Effector memory CD4-positive, alpha-beta T cell (primary cell): ENCODE results near the gene SYNE3.

Experiments used
- DNase-seq, 3 donors: peaks; one replicate each; pipeline ENCODE4 v3.0.0-alpha.2; 2020
- H3K27ac ChIP-seq: 2 replicates; pipeline ENCODE4 v1.7.0; 2013; ENCODE audit warnings: mild to moderate bottlenecking, low read length, moderate library complexity; ENCODE audit not compliant: insufficient read depth, poor library complexity, severe bottlenecking
- H3K27me3 ChIP-seq: replicated peaks from 2 replicates; pipeline ENCODE4 v1.7.0; 2013; ENCODE audit warnings: mild to moderate bottlenecking, low read length; ENCODE audit not compliant: insufficient read depth, control insufficient read depth, poor library complexity, severe bottlenecking
- H3K36me3 ChIP-seq: 2 replicates; pipeline ENCODE4 v1.7.0; 2013; ENCODE audit warnings: mild to moderate bottlenecking, low read length, moderate library complexity; ENCODE audit not compliant: control insufficient read depth, insufficient read depth
- H3K4me1 ChIP-seq: 2 replicates; pipeline ENCODE4 v1.7.0; 2013; ENCODE audit warnings: low read length, mild to moderate bottlenecking; ENCODE audit not compliant: control insufficient read depth, insufficient read depth, poor library complexity, severe bottlenecking
- H3K4me3 ChIP-seq: 2 replicates; pipeline ENCODE4 v1.7.0; 2013; ENCODE audit warnings: low read length, low read depth, mild to moderate bottlenecking; ENCODE audit not compliant: insufficient read depth, poor library complexity, severe bottlenecking
- H3K9me3 ChIP-seq: 2 replicates; pipeline ENCODE4 v1.7.0; 2013; ENCODE audit warnings: mild to moderate bottlenecking, low read length, moderate library complexity; ENCODE audit not compliant: control insufficient read depth

Gene SYNE3

GRCh38 chr14:95481391-95482022 is 34.9 kb downstream of the SYNE3 start:
- no peak for DNase-seq
- peaks cover 7% of the 10 kb centered on the region for H3K36me3 ChIP-seq
- no peaks in the 10 kb centered on the region for H3K27me3 ChIP-seq
- peaks cover 32% of the 10 kb centered on the region for H3K4me1 ChIP-seq
- H3K9me3 ChIP-seq, result no peaks in the 10 kb centered on the region
- H3K27ac ChIP-seq, result peak overlapping the region; percentile 73
- no peak overlapping the region for H3K4me3 ChIP-seq

GRCh38 chr14:95480887-95481226 is 35.6 kb downstream of the SYNE3 start:
- Histone ChIP-seq H3K9me3 (no peaks in the 10 kb centered on the region), H3K27ac (peak overlapping the region; percentile 73), H3K4me3 (no peak overlapping the region), H3K4me1 (peaks cover 32% of the 10 kb centered on the region), H3K27me3 (no peaks in the 10 kb centered on the region), H3K36me3 (peaks cover 9% of the 10 kb centered on the region)
- no peak for DNase-seq

- H3K36me3 ChIP-seq, result peaks cover 13% of the 10 kb centered on the region
Observed at GRCh38 chr14:95480109-95480886, 36.2 kb downstream of the SYNE3 start.

GRCh38 chr14:95479494-95479893 is 37.0 kb downstream of the SYNE3 start:
- Histone ChIP-seq H3K9me3 (no peaks in the 10 kb centered on the region), H3K36me3 (peaks cover 17% of the 10 kb centered on the region), H3K27me3 (no peaks in the 10 kb centered on the region), H3K4me3 (no peak overlapping the region), H3K4me1 (peaks cover 32% of the 10 kb centered on the region), H3K27ac (peak overlapping the region; percentile 73)
- DNase-seq, result no peak

More at GRCh38 chr14:95480109-95480886, 36.2 kb downstream of the SYNE3 start:
- Histone ChIP-seq H3K4me1 (peaks cover 32% of the 10 kb centered on the region), H3K9me3 (no peaks in the 10 kb centered on the region), H3K27ac (peak overlapping the region; percentile 73), H3K4me3 (no peak overlapping the region), H3K27me3 (no peaks in the 10 kb centered on the region)
- DNase-seq, result peak; percentile 52 to 66 (median 60)

GRCh38 chr14:95478818-95479217 is 37.6 kb downstream of the SYNE3 start:
- peak overlapping the region; percentile 73 for H3K27ac ChIP-seq
- H3K4me3 ChIP-seq, result no peak overlapping the region
- H3K27me3 ChIP-seq, result no peaks in the 10 kb centered on the region
- peaks cover 24% of the 10 kb centered on the region for H3K36me3 ChIP-seq
- peaks cover 29% of the 10 kb centered on the region for H3K4me1 ChIP-seq
- no peak for DNase-seq
- H3K9me3 ChIP-seq, result no peaks in the 10 kb centered on the region

- peaks cover 25% of the 10 kb centered on the region for H3K4me1 ChIP-seq
- H3K27ac ChIP-seq, result peak overlapping the region; percentile 50
- peaks cover 28% of the 10 kb centered on the region for H3K36me3 ChIP-seq
- DNase-seq, result no peak
- H3K4me3 ChIP-seq, result no peak overlapping the region
- H3K27me3 ChIP-seq, result no peaks in the 10 kb centered on the region
- no peaks in the 10 kb centered on the region for H3K9me3 ChIP-seq
Observed at GRCh38 chr14:95478309-95478708, 38.1 kb downstream of the SYNE3 start.

GRCh38 chr14:95477411-95478269 is 38.8 kb downstream of the SYNE3 start:
- DNase-seq, result no peak
- Histone ChIP-seq H3K27me3 (no peaks in the 10 kb centered on the region), H3K9me3 (no peaks in the 10 kb centered on the region), H3K36me3 (peaks cover 31% of the 10 kb centered on the region), H3K27ac (no peak overlapping the region), H3K4me3 (no peak overlapping the region), H3K4me1 (peaks cover 25% of the 10 kb centered on the region)

- Histone ChIP-seq H3K27ac (no peak overlapping the region), H3K9me3 (no peaks in the 10 kb centered on the region), H3K4me3 (no peak overlapping the region), H3K4me1 (peaks cover 24% of the 10 kb centered on the region), H3K36me3 (peaks cover 39% of the 10 kb centered on the region), H3K27me3 (no peaks in the 10 kb centered on the region)
- DNase-seq, result no peak
Observed at GRCh38 chr14:95476747-95477146, 39.7 kb downstream of the SYNE3 start.

GRCh38 chr14:95475540-95476240 is 40.8 kb downstream of the SYNE3 start:
- Histone ChIP-seq H3K4me3 (no peak overlapping the region), H3K27me3 (no peaks in the 10 kb centered on the region), H3K36me3 (peaks cover 49% of the 10 kb centered on the region), H3K9me3 (no peaks in the 10 kb centered on the region), H3K27ac (no peak overlapping the region), H3K4me1 (peaks cover 15% of the 10 kb centered on the region)
- no peak for DNase-seq
